ENCODE data around the gene USP11.

GRCh38 chrX:47198026-47198686 lies 34.7 kb upstream of the USP11 start:
- TF ChIP-seq CTCF (IDR thresholded peaks at IDR 0.05) (no peak), POLR2A (IDR thresholded peaks at IDR 0.05) (no peak)
